Dermis microvascular lymphatic vessel endothelial cell (primary cell): Measurements from ENCODE around the gene AGER. TPM values are rescaled to one million over a fixed set of nuclear protein-coding genes. Genes with fewer than 3 reads are reported as not detected.
A peak's percentile ranks its signal among the peaks of the same experiment; 100 is the strongest.
"Not testable (repeated sequence)": the region's sequence is repeated elsewhere in the genome, so short reads cannot be mapped to it uniquely, and the experiment has no call there.

ENCODE experiments used
- DNase-seq, 2 donors: peaks; one replicate each; pipeline versions ENCODE4 v3.0.0 to v3.0.0-alpha.2; 2010; ENCODE audit warnings: low read depth in 2 of 2
- total RNA-seq: library from RNA; depleted of rRNA; stranded (reverse); fragments of >200 nt; gene quantifications from 2 replicates; pipeline ENCODE4 v1.2.1, GENCODE V29; 2014

AGER gene
- total RNA-seq, 1 donor from 2014 or later, result 0.39 TPM

DNA sequence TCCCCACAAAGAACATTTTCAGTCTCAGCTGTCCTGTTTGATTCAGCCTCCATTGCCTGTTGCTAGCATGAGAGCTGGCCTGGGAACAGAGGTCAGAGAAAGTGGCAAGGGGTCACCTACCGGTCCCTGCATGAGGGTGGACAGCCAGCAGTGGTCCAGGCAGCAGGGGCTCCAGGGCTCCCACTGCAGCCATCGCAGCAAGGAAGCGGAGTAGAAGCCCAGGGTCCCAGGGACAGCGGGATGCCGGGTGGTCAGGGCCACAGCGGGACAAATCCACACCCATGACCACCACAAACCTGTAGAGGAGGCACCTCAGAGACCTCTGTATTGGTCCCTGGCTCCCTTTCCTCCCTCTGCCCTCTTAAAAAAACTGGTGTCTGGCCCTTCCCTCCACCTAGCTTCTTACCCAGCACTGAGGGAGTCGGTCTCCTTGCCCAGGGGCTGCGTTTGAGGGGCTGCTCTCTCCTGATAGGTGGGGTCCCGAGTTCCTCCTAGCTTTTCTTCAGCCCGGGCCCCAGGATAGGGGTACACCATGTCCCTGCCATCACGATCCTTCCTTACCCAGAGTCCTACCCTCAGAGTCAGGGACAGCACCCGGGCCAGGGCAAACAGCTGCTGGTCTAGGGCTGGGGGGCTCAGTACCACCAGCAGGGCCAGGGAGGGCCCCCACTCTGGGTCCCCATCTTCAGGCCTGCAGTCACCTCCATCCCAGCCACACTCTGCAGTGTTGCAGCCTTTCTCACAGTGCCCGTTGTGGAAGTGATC is 16.8 kb upstream of the AGER start:
- DNase-seq, result no peak

DNA sequence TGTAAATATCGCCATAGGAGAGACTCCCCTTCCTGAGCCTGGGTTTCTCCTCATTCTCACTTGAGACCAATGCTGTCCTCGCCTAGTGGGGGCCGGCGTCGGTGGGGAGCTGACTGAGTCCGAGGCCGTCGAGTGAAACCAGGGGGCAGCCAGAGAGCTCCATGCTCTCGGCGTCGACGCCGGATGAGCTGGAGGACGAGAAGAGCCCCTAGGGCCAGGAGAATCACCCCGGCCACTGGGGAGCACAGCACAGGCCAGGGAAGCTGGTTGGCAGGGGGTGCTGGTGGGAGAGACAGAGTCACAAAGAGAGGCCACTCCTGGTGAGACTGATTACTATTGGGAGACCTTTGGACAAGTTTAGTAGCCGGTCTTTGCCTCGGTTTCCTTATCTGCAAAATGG is 14.8 kb upstream of the AGER start:
- DNase-seq, result no peak

DNA sequence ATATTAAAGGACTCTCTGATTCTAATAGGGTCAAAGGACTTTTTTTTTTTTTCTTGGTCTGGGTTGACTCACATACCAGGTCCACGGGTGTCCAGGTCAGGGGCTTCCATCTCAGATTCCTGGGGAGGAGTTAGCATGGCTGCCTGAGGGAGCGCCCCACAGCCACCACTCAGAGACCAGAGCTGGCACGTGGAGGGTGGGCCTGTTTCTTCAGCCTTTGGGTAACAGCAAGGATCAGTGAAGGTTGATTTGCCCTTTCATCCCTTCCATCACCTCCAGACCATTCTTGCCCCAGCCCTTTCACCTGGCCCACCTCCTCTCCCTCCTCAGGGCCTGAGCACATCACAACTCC is 14.3 kb upstream of the AGER start:
- DNase-seq, result no peak

DNA sequence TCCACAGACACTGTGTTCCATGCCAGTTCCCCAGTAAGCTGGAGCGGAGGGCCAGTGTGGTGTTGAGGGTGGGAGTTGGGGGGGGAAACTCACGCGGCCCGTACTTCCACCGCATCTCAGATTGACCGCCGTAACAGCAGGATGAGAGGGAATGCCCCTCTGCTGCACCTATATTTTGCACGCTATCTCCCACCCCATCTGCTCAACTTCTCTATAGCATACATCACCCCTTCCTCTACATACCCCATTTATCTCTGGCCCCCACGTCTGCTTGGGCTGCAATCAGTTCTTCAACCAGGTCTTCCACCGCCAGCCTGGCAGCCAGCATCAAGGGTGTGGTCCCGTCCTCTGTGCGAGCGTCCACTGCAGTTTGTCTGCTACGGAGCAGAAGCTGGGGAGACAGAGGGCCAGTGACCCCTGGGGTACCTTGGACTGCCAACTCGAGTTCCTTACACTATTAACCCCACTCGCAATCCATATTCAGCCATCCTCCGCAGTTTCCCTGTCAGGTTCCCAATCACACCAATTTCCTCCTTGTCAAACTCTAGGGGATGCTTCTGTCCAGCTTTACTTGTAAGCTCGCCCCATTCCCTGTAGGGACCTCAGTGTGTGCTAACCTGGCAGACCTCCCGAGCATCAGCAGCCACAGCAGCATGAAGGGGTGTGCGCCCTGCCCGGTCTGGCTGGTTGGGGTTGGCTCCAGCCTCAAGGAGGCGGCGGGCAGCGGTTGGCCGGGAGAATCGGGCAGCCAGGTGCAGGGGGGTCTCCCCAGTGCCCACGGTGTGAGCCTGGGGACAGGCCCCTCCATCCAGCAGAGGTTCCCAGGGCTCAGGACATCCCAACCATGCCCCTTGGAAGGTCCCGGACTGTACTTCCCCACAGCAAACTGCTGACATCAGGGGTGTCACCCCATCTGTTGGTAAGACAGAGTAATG is 12.9 kb upstream of the AGER start:
- DNase-seq, result peak in 1 of 2 donors; percentile 81

DNA sequence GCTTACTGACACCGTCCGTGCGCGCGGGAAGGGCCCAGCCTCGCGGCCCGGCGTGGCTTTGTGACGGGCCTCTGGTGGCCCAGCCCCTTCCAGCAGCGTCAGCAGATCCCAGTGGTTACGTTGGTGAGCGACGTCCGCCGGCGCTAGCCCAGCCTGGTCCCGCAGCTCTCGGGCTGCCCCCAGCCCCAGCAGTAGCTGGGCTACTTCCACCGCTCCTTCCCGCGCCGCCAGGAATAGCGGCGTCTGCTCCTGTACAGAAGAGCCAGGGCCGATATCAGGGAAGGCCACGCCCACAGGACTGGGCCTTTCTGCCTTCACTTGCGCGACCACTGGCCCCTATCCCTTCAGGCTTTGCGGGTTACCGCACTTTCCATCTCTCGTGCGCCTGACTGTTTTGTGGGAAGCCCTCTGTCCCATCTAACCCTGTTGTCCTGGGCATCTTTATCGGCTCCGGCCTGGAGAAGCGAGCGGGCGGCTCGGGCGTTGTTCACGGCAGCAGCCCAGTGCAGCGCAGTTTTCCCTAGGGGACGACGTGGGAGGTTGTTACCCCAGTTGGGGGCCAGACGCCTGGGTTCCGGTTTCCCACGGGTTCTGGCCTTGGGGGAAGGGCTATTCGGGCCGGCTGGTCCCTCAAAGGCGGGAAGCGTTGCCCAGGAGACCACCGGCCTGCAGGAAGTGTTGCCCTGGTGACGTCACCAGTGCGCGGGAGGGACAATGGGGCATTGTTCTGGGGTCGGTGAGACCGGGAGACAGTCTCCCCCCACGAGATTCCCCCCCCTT is 12.0 kb upstream of the AGER start:
- DNase-seq, result peak; percentile 99 to 100

DNA sequence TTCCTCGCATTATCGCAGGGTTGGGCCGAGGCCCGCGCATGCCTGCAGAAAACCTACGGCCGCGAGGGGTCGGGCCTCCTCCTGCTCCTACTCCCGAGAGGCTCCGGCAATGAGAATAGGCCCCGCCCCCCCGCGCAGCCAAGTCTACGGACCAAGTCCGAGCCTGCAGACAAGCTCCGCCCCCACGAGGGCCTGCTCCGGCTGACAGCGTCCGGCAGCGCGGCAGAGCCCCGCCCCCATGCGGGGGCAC is 11.5 kb upstream of the AGER start:
- peak; percentile 98 to 100 for DNase-seq

DNA sequence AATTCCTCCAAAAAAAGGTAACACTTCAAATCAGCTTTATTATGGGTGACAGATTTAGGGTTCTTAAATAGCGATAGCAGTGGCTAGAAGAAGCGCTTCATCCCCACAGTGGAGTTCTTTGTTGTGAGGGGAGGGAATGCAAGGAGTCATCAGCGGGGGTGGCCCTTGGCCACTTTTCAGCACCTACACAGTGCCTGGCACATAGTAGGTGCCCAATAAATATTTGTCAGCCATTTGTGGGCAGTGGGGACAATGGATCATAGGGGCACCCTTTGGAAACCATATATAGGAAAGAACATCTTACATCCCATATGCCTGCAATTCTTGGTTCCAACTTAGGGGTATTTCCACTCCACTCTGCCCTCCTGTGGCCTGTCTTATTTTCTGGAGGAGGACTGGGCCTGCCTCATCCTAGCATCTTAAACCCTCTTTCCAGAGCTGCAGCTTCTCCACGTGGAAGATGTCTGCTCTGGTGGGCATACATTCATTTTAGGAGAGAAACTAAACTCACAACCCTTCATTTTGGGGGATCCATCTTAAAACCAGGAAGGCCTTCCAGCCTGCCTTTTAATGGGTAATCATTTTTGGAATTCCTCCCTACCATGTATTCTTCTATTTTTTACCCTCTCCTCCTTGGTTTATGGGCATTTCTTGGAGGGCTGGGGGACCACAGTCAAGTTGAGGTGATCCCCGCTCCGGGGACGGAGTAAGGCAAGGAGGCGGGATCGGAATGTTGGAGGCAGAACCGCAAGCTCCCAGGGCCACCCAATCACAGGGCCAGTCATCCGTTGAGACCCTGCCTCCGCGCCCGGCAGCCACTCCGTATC is 11.0 kb upstream of the AGER start:
- DNase-seq, result peak in 1 of 2 donors; percentile 71

DNA sequence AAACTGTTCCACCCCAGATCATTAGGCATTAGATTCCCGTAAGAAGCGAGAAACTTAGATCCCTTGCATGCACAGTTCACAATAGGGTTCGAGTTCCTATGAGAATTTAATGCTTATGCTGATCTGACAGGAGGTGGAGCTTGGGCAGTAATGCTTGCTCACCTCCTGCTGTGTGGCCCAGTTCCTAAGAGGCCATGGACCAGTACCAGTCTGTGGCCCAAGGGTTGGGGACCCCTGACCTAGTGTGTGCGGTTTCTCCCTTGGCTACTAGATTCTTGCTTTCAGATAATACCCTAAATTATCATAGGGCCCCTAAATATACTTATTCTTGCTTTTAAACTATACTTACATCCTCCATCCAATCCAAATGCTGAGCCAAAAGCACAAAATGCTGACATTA is 10.3 kb upstream of the AGER start:
- no peak for DNase-seq

DNA sequence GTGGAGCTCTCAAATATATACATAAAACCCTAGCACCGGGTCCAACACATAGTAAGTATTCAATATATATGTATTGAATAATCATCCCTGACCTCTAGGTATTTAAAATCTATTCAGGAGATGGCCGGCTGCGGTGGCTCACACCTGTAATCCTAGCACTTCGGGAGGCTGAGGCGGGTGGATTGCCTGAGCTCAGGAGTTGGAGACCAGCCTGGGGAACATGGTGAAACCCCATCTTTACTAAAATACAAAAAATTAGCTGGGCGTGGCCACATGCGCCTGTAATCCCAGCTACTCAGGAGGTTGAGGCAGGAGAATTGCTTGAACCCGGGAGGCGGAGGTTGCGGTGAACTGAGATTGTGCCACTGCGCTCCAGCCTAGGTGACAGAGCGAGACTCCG is 9.0 kb upstream of the AGER start:
- DNase-seq, result not testable (repeated sequence)

DNA sequence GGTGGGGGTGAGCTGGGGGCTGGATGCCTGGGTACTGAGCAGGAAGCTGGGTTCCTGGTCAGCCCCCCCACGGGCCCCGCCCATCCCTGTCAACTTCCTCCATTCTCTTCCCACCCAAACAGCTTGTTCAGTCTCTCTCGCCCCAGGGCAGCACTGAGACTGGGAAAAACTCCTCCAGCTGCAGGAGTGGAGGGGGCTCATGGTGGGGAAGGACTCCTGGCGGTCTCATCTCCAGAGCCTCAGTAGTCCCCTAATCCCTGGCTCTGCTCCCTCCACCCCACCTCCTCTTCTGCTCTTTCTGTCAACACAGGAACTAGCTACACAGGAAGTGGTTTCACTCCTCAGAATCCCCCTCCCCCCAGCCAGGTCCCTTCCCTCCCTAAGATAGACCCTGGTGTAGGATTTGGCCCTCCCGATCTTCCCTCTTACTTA is 8.6 kb upstream of the AGER start, which contains the start of gene GPSM3:
Gene GPSM3, minus strand, starts transcription at position 36 of the 432 bp plus-strand sequence. CDS start 130 bp downstream, outside the sequence.
- peak in 1 of 2 donors; percentile 71 for DNase-seq

DNA sequence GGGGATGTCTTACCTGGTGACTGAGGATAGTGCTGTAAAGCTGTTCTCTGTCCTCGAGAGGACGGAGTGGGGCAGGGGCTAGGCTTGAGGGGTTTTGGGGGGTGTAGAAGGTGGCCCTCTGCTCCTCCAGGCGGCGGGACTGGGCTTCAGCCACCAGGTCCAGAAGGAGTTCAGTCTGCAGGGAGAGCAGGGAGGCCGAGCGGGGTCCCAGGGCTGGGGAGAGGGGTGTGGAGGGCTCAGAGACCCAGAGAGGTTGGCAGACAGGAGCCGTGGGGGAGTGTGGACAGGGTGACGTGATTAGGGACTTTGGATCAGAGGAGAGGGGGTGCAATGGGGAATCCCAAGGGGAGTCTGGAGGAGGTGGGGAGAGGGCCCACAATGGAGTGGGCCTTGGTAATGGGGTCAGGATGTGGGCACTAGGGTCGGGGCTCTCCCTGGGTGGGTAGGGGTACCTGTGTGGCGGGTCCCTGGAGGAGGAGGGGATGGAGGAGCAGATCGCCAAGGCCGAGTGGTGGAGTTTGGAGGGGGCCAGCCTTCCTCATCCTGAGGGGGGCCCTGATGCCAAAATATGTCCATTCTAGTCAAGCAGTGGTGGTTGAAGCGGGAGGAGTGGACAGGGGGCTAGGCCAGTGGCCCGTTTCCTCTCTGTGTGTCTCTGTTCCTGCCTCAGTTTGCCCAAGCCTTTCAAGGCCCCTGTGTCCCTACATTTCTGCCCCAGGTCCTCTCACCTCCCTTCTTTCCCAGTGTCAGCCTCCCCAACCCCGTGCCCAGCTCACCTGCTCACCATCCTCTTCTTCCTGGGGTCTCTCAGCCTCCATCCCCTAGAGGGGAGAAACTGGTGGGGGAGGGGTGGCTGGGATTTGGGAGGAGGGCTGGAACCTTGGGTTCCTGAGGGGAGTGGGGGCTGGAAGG is 7.9 kb upstream of the AGER start:
- DNase-seq, result no peak

DNA sequence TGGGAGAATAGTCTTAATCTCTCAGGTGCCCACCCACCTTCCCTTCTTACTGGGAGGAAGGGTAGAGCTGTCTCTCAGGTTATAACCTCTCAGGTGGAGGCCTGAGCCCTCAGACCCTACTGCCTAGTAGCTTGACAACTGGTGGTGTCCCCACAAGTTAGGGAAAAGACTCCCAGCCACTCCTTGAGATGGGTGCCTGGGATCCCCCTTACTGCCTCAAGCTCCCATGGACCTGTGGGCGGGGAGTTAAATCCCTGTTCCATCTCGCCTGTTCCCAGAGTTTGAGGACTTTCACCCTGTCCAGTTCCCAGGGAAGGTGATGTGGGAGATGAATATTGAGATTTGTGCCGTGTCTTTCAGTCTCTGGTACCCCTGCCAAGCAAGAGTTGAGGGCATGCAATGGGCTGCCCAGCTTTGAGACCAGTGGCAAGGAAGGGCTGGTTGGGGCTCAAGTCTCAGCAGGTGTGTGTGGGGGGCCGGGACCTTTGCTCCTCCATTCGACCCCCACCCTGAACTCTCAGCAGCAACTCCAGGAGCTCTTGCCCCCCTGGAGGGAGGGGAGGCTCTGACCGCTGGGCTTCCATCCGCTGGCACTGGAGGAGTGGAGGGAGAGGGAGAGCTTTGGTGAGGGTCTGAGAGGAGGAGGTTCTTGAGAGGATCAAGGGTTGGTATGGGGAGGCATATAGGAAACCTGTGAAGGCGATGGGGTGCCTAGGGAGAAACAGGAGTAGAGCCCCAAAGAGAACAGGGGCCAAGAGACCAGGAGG is 7.0 kb upstream of the AGER start:
- no peak for DNase-seq

DNA sequence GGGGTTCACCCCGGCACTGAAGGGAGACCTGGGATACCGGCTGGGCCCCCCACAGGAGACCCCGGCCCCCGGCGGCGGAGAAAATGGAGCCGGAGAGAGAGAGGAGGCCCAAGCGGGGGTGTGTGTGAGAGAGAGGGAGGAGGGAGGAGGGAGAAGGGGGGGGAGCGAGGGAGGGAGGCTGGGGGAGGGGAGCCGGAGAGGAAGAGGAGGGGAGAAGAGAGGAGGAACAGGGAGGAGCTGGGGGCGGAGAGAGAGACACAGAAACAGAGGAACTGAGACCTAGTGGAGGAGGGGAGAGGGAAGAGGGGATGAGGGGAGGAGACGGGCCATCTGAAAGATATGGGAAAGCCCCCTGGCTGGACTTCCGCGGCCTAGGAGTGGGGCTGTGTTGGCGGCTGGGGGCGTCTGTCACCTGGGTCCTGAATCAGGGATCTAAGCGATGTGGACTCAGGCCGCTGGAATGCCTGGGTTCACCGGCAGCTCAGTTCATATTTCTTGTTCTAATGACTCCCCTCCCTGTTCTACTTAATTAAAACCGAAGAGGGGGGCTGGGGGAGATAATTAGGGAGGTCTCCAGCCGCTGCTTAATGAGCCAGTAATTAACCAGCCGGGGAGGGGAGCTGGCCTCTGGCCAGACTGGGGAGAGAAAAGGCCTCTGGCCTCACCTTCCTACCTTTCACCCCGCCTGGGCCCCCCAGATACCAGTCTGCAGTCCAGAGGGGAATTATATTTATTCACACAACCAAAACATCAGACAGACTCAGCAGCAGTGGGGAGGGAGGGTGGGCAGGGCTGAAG is 6.2 kb upstream of the AGER start, which contains the start of gene PBX2:
Gene PBX2, minus strand, starts transcription at position 149 of the 798 bp plus-strand sequence. CDS start 287 bp downstream, outside the sequence.
- peak; percentile 91 to 98 for DNase-seq

DNA sequence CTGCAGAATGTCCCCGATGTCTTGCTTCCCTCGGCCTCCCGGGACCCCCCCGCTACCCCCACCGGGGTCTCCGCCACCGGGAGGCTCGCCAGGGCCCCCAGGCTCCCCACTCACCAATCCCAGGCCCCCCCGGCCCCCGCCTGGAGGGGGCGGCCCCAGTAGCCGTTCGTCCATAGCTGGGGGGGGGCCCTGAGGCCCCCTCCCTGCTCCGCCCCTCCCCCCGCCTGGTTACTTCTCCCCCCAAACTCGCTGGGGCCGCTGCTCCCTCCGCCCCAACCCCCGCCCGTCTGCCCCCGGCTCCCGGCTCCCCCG is 5.6 kb upstream of the AGER start:
- no peak for DNase-seq

DNA sequence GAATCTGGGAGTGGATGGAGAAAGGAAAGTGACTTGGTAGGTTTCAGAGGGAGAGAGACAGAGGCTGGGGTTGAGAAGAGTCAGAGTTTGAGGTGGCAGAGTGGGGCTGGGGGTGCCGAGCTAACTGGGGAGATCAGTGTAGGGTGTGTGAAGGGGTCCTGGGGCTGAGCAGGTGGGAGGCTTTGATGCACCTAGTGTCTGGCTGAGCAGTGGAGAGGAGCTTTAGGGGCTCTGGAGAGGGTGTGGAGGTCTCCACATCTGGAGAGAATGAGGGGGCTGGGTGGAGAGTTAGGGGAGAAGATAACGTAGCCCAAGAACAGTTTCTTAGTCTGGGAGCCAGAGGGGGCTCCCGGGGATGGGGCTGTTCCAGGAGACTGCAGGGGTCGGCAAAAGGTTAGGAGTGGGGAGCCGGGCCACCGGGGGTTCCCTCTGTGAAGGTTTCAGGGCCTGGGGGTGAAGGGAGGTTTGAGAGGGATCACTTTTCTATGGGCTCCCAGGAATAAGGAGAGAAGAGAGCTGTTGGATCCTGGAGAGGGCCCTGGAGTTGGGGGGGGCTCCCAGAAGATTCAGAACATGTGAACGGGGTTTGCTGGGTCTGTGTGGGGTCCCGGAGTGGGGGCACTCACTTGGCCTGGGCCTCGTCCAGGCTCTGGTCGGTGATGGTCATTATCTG is 5.2 kb upstream of the AGER start:
- no peak for DNase-seq

DNA sequence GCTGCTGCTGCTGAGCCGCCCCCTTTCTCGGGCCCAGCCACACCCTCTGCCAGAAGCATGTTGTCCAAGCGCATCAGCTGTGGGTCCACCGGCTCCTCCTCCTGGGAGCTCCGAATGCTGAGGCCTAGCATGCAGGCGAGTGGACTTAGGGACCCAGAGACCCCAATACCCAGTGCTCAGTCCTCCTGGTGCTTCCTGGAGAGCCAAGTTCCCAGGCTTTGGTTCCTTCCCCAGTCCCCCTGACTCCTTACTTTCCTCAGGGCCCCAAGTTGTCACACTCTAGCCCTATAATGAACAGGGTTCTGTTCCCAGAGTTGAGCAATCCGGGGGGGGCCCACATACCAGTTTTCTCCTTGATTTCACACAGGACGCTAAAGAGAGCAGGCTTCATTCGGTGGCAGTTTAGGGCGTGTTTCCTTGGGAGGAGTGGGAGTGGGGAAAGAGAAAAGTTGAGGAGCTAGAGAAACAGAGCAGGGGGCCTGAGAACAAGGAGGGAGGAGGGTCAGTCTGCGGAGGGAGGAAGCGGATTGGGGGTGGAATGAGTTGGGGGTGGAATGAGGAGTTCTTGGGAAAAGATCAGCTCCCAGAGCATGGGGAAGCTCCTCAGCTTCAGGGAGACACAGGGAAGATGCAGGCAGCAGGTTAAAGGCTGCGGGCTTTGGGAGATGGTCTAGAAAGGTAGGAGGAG is 4.5 kb upstream of the AGER start:
- no peak for DNase-seq

DNA sequence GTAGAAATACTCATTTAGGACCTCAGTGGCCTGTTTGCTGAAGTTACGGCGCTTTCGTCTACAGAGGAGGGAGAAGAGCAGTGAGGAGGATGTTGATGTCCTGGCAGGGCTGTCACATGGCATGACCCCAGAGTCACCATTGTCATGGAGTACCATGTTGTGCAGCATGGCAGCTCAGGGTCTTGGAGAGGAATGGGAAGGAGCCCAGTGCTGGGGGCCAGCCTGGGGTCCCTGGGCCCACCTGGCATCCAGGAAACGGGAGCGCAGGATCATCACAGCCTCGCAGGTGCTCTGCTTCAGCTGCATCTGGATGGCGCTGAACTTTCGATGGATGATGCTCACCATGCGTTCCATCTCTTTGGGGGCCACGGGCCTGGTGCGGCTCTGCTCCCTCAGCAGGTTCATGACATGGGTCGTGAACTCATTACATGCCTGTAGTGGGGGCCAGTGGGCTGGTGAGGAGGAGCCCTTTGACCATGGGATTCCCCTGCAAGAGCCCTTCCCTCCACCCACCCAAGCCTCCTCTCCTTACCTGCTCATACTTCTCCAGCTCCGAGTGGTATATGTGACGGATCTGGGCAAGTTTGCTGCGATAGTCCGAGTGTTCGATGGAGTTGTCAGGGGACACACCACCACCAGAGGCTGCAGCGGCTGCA is 3.8 kb upstream of the AGER start:
- not testable (repeated sequence) for DNase-seq
